NK-92 (cell line): ENCODE results near the gene FCN2.

Source experiments
- DNase-seq: peaks from one replicate; lab custom pipeline; 2025; ENCODE audit not compliant: unreplicated experiment; lab: John Stamatoyannopoulos, UW

The FCN2 gene

GRCh38 chr9:134908524-134909309 is 28.1 kb downstream of the FCN2 start:
- no peak for DNase-seq

- no peak for DNase-seq
Observed at GRCh38 chr9:134909511-134910481, 29.2 kb downstream of the FCN2 start.

GRCh38 chr9:134912126-134912840 is 31.7 kb downstream of the FCN2 start:
- no peak for DNase-seq

- DNase-seq: no peak
Observed at GRCh38 chr9:134913041-134913712, 32.6 kb downstream of the FCN2 start.

- DNase-seq: no peak
Observed at GRCh38 chr9:134913713-134914500, 33.3 kb downstream of the FCN2 start.

- no peak for DNase-seq
Observed at GRCh38 chr9:134914501-134914834, 33.9 kb downstream of the FCN2 start.

GRCh38 chr9:134915046-134915985 is 34.7 kb downstream of the FCN2 start:
- DNase-seq: no peak

- no peak for DNase-seq
Observed at GRCh38 chr9:134916161-134916665, 35.6 kb downstream of the FCN2 start.

GRCh38 chr9:134917431-134918373 is 37.1 kb downstream of the FCN2 start, which contains the start of gene FCN1:
FCN1 (minus strand) TSS chr9:134917912; CDS start chr9:134917871, 41 bp downstream.
- no peak for DNase-seq

GRCh38 chr9:134918646-134919045 is 38.0 kb downstream of the FCN2 start:
- DNase-seq: no peak

GRCh38 chr9:134919303-134919702 is 38.7 kb downstream of the FCN2 start:
- no peak for DNase-seq

GRCh38 chr9:134922066-134922931 is 41.7 kb downstream of the FCN2 start:
- no peak for DNase-seq

- DNase-seq: no peak
Observed at GRCh38 chr9:134922932-134923240, 42.3 kb downstream of the FCN2 start.

GRCh38 chr9:134923466-134923865 is 42.9 kb downstream of the FCN2 start:
- DNase-seq: no peak

GRCh38 chr9:134925011-134925511 is 44.5 kb downstream of the FCN2 start:
- DNase-seq: no peak

- no peak for DNase-seq
Observed at GRCh38 chr9:134928436-134929192, 48.0 kb downstream of the FCN2 start.
